Measurements from ENCODE around the gene CRKL.
A peak's percentile ranks its signal among the peaks of the same experiment; 100 is the strongest.

The CRKL gene

GRCh38 chr22:20993304-20994127 is 76.3 kb downstream of the CRKL start:
- Histone ChIP-seq H3K9me3 (ENCODE audit: control insufficient read depth, insufficient read depth, low read depth, low read length) (no peaks in the 10 kb centered on the region), H3K4me1 (ENCODE audit: control insufficient read depth, insufficient read depth, low read length) (no peaks in the 10 kb centered on the region), H3K4me3 (ENCODE audit: low read depth, low read length) (no peak overlapping the region), H3K27ac (ENCODE audit: extremely low read depth, low read depth, low read length) (no peak overlapping the region), H3K36me3 (ENCODE audit: control insufficient read depth in 2 of 2, insufficient read depth in 1 of 2, low read length in 2 of 2) (peaks cover 0 to 96% of the 10 kb centered on the region in 2 experiments; a peak in 1 of 3 replicates)
- ChIA-PET CTCF (interaction anchor here (0.7 kb wide), 1 partner anchor 1935 kb away, joined by 4 read pairs; no protein-coding TSS in a partner anchor), POLR2A (interaction anchor here (0.9 to 3.0 kb wide), 2 partner anchors 11 kb away, joined by 3 to 13 read pairs; partner anchors contain the start of gene LZTR1)
- no peak for TF ChIP-seq ZFHX2 (tag by site-specific recombination; conservative IDR thresholded peaks at IDR 0.05)
- no peak for TF ChIP-seq ZFP37 (tag by site-specific recombination; IDR thresholded peaks at IDR 0.05)
- no peak for TF ChIP-seq ZNF571 (tag by site-specific recombination; IDR thresholded peaks at IDR 0.05)
- no peak for TF ChIP-seq ZEB2 (tag by site-specific recombination; IDR thresholded peaks at IDR 0.05)
- no peak for TF ChIP-seq ZNF214 (tag by site-specific recombination; IDR thresholded peaks at IDR 0.05; ENCODE audit: borderline replicate concordance)
- TF ChIP-seq RBAK (tag by site-specific recombination; IDR thresholded peaks at IDR 0.05) = no peak
- no peak for TF ChIP-seq SP3 (tag by site-specific recombination; IDR thresholded peaks at IDR 0.05)
- TF ChIP-seq ZNF747 (tag by site-specific recombination; IDR thresholded peaks at IDR 0.05) = no peak

- H3K36me3 ChIP-seq (ENCODE audit: control insufficient read depth in 2 of 2, insufficient read depth in 1 of 2, low read length in 2 of 2) = peaks cover 0 to 97% of the 10 kb centered on the region in 2 experiments; a peak in 1 of 3 replicates
Observed at GRCh38 chr22:20994128-20994901, 77.1 kb downstream of the CRKL start.

More at GRCh38 chr22:20994128-20994901, 77.1 kb downstream of the CRKL start:
- no peaks in the 10 kb centered on the region for H3K4me1 ChIP-seq (ENCODE audit: control insufficient read depth, insufficient read depth, low read length)
- no peaks in the 10 kb centered on the region for H3K9me3 ChIP-seq (ENCODE audit: control insufficient read depth, insufficient read depth, low read depth, low read length)
- CTCF ChIA-PET = no interaction called here
- H3K4me3 ChIP-seq (ENCODE audit: low read depth, low read length) = no peak overlapping the region
- POLR2A ChIA-PET = interaction anchor here (3.0 kb wide), 1 partner anchor 12 kb away, joined by 13 read pairs; the partner anchor contains the start of gene LZTR1
- no peak overlapping the region for H3K27ac ChIP-seq (ENCODE audit: extremely low read depth, low read depth, low read length)
- TF ChIP-seq ZNF174 (tag by site-specific recombination; IDR thresholded peaks at IDR 0.05) = no peak
- no peak for TF ChIP-seq FEZF1 (tag by site-specific recombination; IDR thresholded peaks at IDR 0.05)
- TF ChIP-seq ZNF791 (tag by site-specific recombination; IDR thresholded peaks at IDR 0.05) = no peak
- TF ChIP-seq GLIS2 (tag by site-specific recombination; IDR thresholded peaks at IDR 0.05) = 0 out of 2 replicates have a peak, but pooled peaks have one; percentile 22
- no peak for TF ChIP-seq GLIS1 (tag by site-specific recombination; IDR thresholded peaks at IDR 0.05)
- TF ChIP-seq ZFP69B (tag by site-specific recombination; IDR thresholded peaks at IDR 0.05) = peak; percentile 38; the same call in 1 of the 2 replicates
- TF ChIP-seq ZBTB7A (tag by site-specific recombination; IDR thresholded peaks at IDR 0.05; ENCODE audit: low read depth) = no peak
- no peak for TF ChIP-seq ZNF112 (tag by site-specific recombination; IDR thresholded peaks at IDR 0.05)
- no peak for TF ChIP-seq IKZF3 (tag by site-specific recombination; IDR thresholded peaks at IDR 0.05)
- no peak for TF ChIP-seq ZBTB49 (tag by site-specific recombination; IDR thresholded peaks at IDR 0.05; ENCODE audit: low read depth)
- TF ChIP-seq ZNF600 (tag by site-specific recombination; IDR thresholded peaks at IDR 0.05) = peak; percentile 33; the same call in 1 of the 2 replicates
- no peak for TF ChIP-seq ZNF155 (tag by site-specific recombination; IDR thresholded peaks at IDR 0.05)
- 0 out of 2 replicates have a peak, but pooled peaks have one; percentile 5 for TF ChIP-seq EGR2 (tag by site-specific recombination; IDR thresholded peaks at IDR 0.05; ENCODE audit: low read depth)
- TF ChIP-seq KLF7 (tag by site-specific recombination; IDR thresholded peaks at IDR 0.05; ENCODE audit: borderline replicate concordance) = no peak
- peak; percentile 49; the same call in 1 of the 2 replicates for TF ChIP-seq ZNF692 (tag by site-specific recombination; IDR thresholded peaks at IDR 0.05)
- no peak for TF ChIP-seq ZNF777 (tag by site-specific recombination; IDR thresholded peaks at IDR 0.05; ENCODE audit: borderline replicate concordance)

Data from HEK293 (cell line).